SK-N-SH (cell line): ENCODE data around the gene LIN37.

Experiments used
- CTCF ChIP-seq: fragments of 200-600 bp; sonication (generic); IDR thresholded peaks from 2 replicates; pipeline ENCODE4 v1.6.1; 2017; ENCODE audit warnings: antibody characterized with exemption, mild to moderate bottlenecking, moderate library complexity
- EP300 ChIP-seq, 2 experiments: IDR thresholded peaks; 2 replicates each; pipeline versions ENCODE4 v1.4.0 to v1.6.1; 2012; ENCODE audit warnings: borderline replicate concordance in 1 of 2, low read depth in 1 of 2, low read length in 1 of 2
- FOSL2 ChIP-seq: IDR thresholded peaks from 2 replicates; pipeline ENCODE4 v1.4.0; 2012; ENCODE audit warnings: low read depth, mild to moderate bottlenecking, moderate library complexity, borderline replicate concordance
- NFIC ChIP-seq: IDR thresholded peaks from 2 replicates; pipeline ENCODE4 v1.4.0; 2012; ENCODE audit warnings: borderline replicate concordance
- POLR2AphosphoS5 ChIP-seq: IDR thresholded peaks from 2 replicates; pipeline ENCODE4 v1.6.1; 2012; ENCODE audit warnings: low read depth, low read length
- RAD21 ChIP-seq: IDR thresholded peaks from 2 replicates; pipeline ENCODE4 v1.6.1; 2012; ENCODE audit warnings: mild to moderate bottlenecking, low read length
- RFX5 ChIP-seq: IDR thresholded peaks from 2 replicates; pipeline ENCODE4 v1.6.1; 2012; ENCODE audit warnings: mild to moderate bottlenecking, improper control_type of control experiment, low read length
- SMC3 ChIP-seq: IDR thresholded peaks from 2 replicates; pipeline ENCODE4 v1.6.1; 2012; ENCODE audit warnings: low read depth, low read length, improper control_type of control experiment
- TEAD4 ChIP-seq: IDR thresholded peaks from 2 replicates; pipeline ENCODE4 v1.4.0; 2012; ENCODE audit warnings: mild to moderate bottlenecking, borderline replicate concordance; ENCODE audit not compliant: insufficient read depth
- YY1 ChIP-seq: IDR thresholded peaks from 2 replicates; pipeline ENCODE4 v1.4.0; 2012; ENCODE audit warnings: low read depth, mild to moderate bottlenecking
- TF ChIP-seq, protein P1 (sequence below): IDR thresholded peaks from 2 replicates; pipeline ENCODE4; 2012

GRCh38 chr19:35702223-35703012, 46.0 kb upstream of the LIN37 start:
- no peak for TF ChIP-seq RAD21
- TF ChIP-seq CTCF: no peak
- TF ChIP-seq NFIC: no peak
- TF ChIP-seq TEAD4: no peak
- TF ChIP-seq YY1: no peak
- peak; percentile 55; the same call in 1 of the 2 replicates for TF ChIP-seq RFX5
- TF ChIP-seq FOSL2: no peak
- no peak for TF ChIP-seq EP300 (IDR thresholded peaks at IDR 0.05; ENCODE audit: borderline replicate concordance in 1 of 2, low read depth in 1 of 2, low read length in 1 of 2)
- no peak for TF ChIP-seq SMC3
- TF ChIP-seq, protein P1, sequence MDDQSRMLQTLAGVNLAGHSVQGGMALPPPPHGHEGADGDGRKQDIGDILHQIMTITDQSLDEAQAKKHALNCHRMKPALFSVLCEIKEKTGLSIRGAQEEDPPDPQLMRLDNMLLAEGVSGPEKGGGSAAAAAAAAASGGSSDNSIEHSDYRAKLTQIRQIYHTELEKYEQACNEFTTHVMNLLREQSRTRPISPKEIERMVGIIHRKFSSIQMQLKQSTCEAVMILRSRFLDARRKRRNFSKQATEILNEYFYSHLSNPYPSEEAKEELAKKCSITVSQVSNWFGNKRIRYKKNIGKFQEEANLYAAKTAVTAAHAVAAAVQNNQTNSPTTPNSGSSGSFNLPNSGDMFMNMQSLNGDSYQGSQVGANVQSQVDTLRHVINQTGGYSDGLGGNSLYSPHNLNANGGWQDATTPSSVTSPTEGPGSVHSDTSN: peak; percentile 100
- no peak for TF ChIP-seq POLR2AphosphoS5
